Thyroid gland (tissue), 4 donors: ENCODE measurements around the gene OFD1. TPM values are rescaled to one million over a fixed set of nuclear protein-coding genes. Genes with fewer than 3 reads are reported as not detected.
A peak's percentile ranks its signal among the peaks of the same experiment; 100 is the strongest.

ENCODE experiments used
- DNase-seq, 2 donors: peaks; one replicate each; pipeline ENCODE4 v3.0.0-alpha.2; 2019
- H3K27ac ChIP-seq, 3 donors: fragments of 200-600 bp; sonication (generic); 1 replicate in 2 of 3; 2 replicates in 1 of 3; pipeline ENCODE4 v1.5.1; 2016 to 2019; ENCODE audit warnings: mild to moderate bottlenecking in 1 of 3, moderate library complexity in 1 of 3
- H3K27me3 ChIP-seq: fragments of 200-600 bp; sonication (generic); one replicate; pipeline ENCODE4 v1.5.1; 2019
- H3K36me3 ChIP-seq, 2 donors: fragments of 200-600 bp; sonication (generic); one replicate each; pipeline ENCODE4 v1.5.1; 2016 to 2019
- H3K4me1 ChIP-seq, 2 donors: fragments of 200-600 bp; sonication (generic); one replicate each; pipeline ENCODE4 v1.5.1; 2017 to 2019
- H3K4me3 ChIP-seq, 3 donors: fragments of 200-600 bp; sonication (generic); replicated peaks in 1 of 3; 1 replicate in 2 of 3; 2 replicates in 1 of 3; pipeline ENCODE4 v1.5.1; 2016; ENCODE audit warnings: mild to moderate bottlenecking in 1 of 3
- H3K9me3 ChIP-seq: fragments of 200-600 bp; sonication (generic); one replicate; pipeline ENCODE4 v1.5.1; 2017
- POLR2A ChIP-seq, 2 donors: fragments of 450-650 bp; IDR thresholded peaks; one replicate each; pipeline ENCODE4 v1.6.1; 2017; ENCODE audit warnings: antibody characterized with exemption in 2 of 2, mild to moderate bottlenecking in 2 of 2, moderate library complexity in 1 of 2
- WGBS, 2 donors: methylation state at CpG; one replicate each; pipeline ENCODE4 v1.1.5; 2017; 5-methylcytosine and 5-hydroxymethylcytosine counted together
- intact Hi-C: fragments of 100-400 bp; cut with DNase I; formaldehyde crosslinking; loops from one replicate; pipeline ENCODE4 v1.15.1; 2023
- total RNA-seq, 4 donors: library from RNA; depleted of rRNA; stranded (reverse); fragments of >200 nt; gene quantifications; one replicate each; pipeline ENCODE4 v1.2.3, GENCODE V29; 2016
- TF ChIP-seq, protein P1 (sequence below), 6 experiments: fragments of 200-600 bp in 3 of 6; fragments of 450-650 bp in 3 of 6; sonication (generic) in 3 of 6; IDR thresholded peaks; one replicate each; pipeline ENCODE4 v1.5.1; 2016 to 2019; ENCODE audit warnings: antibody characterized with exemption in 6 of 6, mild to moderate bottlenecking in 2 of 6, inconsistent platforms in 1 of 6, moderate library complexity in 1 of 6

The OFD1 gene
- total RNA-seq, 4 donors from 2014 or later = 33.6 to 46.0 (median 43.5) TPM

GRCh38 chrX:13747836-13748235 is 13.3 kb downstream of the OFD1 start:
- intact Hi-C loops = loop anchor here (5.0 kb wide), 1 partner anchor 86 kb away; no protein-coding TSS in a partner anchor

GRCh38 chrX:13748486-13748885 is 13.9 kb downstream of the OFD1 start:
- Histone ChIP-seq H3K4me3 (no peak overlapping the region), H3K27ac (no peak overlapping the region), H3K36me3 (peaks cover 9 to 13% of the 10 kb centered on the region in 2 donors), H3K4me1 (no peaks in the 10 kb centered on the region), H3K27me3 (no peaks in the 10 kb centered on the region), H3K9me3 (no peaks in the 10 kb centered on the region)
- DNase-seq = no peak
- intact Hi-C loops = loop anchor here (5.0 kb wide), 1 partner anchor 86 kb away; no protein-coding TSS in a partner anchor
- no peak for TF ChIP-seq POLR2A (IDR thresholded peaks at IDR 0.05)
- TF ChIP-seq, protein P1, sequence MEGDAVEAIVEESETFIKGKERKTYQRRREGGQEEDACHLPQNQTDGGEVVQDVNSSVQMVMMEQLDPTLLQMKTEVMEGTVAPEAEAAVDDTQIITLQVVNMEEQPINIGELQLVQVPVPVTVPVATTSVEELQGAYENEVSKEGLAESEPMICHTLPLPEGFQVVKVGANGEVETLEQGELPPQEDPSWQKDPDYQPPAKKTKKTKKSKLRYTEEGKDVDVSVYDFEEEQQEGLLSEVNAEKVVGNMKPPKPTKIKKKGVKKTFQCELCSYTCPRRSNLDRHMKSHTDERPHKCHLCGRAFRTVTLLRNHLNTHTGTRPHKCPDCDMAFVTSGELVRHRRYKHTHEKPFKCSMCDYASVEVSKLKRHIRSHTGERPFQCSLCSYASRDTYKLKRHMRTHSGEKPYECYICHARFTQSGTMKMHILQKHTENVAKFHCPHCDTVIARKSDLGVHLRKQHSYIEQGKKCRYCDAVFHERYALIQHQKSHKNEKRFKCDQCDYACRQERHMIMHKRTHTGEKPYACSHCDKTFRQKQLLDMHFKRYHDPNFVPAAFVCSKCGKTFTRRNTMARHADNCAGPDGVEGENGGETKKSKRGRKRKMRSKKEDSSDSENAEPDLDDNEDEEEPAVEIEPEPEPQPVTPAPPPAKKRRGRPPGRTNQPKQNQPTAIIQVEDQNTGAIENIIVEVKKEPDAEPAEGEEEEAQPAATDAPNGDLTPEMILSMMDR (IDR thresholded peaks at IDR 0.05) = no peak
- WGBS, 2 donors = 97 to 98% methylated on average over 3 of the region's 3 CpGs

More at GRCh38 chrX:13747836-13748235, 13.3 kb downstream of the OFD1 start:
- 86 to 87% methylated on average over 2 of the region's 2 CpGs for WGBS, 2 donors
- Histone ChIP-seq H3K36me3 (peaks cover 10 to 13% of the 10 kb centered on the region in 2 donors), H3K27ac (no peak overlapping the region), H3K4me3 (no peak overlapping the region), H3K27me3 (no peaks in the 10 kb centered on the region), H3K9me3 (no peaks in the 10 kb centered on the region), H3K4me1 (no peaks in the 10 kb centered on the region)
- DNase-seq = peak; percentile 23 to 30
- TF ChIP-seq POLR2A (IDR thresholded peaks at IDR 0.05) = no peak
- TF ChIP-seq, protein P1 (IDR thresholded peaks at IDR 0.05) = peak in 2 of 6 experiments; percentile 12 to 28

DNA sequence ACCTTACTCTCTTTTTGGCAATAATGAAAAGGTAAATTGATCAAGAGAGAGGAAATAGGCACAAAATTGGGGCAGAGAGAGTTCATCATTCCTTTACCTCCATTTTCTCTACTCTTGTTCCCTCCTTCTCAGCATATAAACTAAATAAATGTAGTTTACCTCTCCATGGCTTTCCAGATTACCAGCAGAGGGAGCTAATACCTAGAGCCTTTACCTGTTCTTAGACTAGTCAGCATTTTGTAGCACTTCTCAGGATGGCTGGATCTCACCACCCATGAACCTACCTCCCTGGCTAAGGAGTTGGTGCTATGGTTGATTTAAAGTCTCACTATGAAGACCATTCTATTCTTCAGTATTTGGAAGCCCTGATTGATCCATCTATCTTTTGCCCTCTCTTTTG is 15.7 kb downstream of the OFD1 start:
- Histone ChIP-seq H3K27ac (no peak overlapping the region), H3K36me3 (peaks cover 0 to 7% of the 10 kb centered on the region in 2 donors), H3K9me3 (no peaks in the 10 kb centered on the region), H3K27me3 (no peaks in the 10 kb centered on the region), H3K4me3 (no peak overlapping the region), H3K4me1 (no peaks in the 10 kb centered on the region)
- intact Hi-C loops = no loop called here
- peak; percentile 13 to 18 for DNase-seq
- TF ChIP-seq POLR2A (IDR thresholded peaks at IDR 0.05) = no peak
- TF ChIP-seq, protein P1 (IDR thresholded peaks at IDR 0.05) = peak in 5 of 6 experiments; percentile 25 to 69 (median 56)

DNA sequence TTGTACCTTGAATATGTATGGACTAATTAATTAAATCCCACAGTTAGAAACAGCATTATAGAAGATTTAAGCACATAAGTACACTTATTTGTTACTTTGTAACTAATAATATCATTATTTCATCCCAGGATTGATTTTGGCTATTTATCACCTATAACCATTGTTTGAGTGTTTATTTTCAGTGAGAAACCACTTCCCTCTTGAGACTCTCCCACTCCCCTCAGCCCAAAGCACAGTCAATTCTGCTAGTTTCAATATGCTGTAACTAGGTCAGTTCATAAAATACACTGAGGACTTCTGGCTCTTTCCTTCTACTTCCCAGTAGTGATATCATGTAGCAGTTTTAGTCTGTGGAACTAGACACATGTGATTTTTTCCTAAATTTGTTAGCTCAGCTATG is 16.3 kb downstream of the OFD1 start:
- Histone ChIP-seq H3K4me3 (no peak overlapping the region), H3K27ac (no peak overlapping the region), H3K36me3 (peaks cover 0 to 7% of the 10 kb centered on the region in 2 donors), H3K27me3 (no peaks in the 10 kb centered on the region), H3K9me3 (no peaks in the 10 kb centered on the region), H3K4me1 (no peaks in the 10 kb centered on the region)
- TF ChIP-seq, protein P1 (IDR thresholded peaks at IDR 0.05) = no peak
- no peak for TF ChIP-seq POLR2A (IDR thresholded peaks at IDR 0.05)
- no peak for DNase-seq
- intact Hi-C loops = no loop called here

DNA sequence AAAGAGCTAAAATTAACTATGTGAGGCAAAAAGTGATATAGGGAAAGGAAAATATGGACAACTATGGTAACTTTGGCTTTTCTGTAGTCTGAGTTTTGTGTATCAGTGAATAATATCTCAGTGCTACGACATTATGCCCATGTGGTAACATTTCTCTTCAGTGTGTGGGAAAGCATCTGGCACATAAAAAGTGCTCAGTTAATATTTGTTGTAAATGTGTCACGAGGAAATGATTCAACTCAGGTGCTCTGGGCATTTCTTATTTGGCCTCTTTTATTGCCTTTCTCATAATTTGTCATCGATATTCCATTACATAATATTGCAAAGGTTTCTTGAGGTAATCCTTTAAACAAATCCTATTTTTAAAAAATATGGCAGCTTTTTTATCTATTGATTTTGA is 17.6 kb downstream of the OFD1 start:
- no peak for DNase-seq
- intact Hi-C loops = no loop called here
- H3K9me3 ChIP-seq = no peaks in the 10 kb centered on the region
- no peaks in the 10 kb centered on the region for H3K4me1 ChIP-seq
- WGBS, 2 donors = 96 to 98% methylated on average over 3 of the region's 3 CpGs
- no peaks in the 10 kb centered on the region for H3K27me3 ChIP-seq
- no peak overlapping the region for H3K4me3 ChIP-seq
- peaks cover 0 to 12% of the 10 kb centered on the region in 2 donors for H3K36me3 ChIP-seq
- TF ChIP-seq, protein P1 (IDR thresholded peaks at IDR 0.05) = no peak
- TF ChIP-seq POLR2A (IDR thresholded peaks at IDR 0.05) = no peak
- no peak overlapping the region for H3K27ac ChIP-seq
